Stomach smooth muscle (tissue), 2 donors: ENCODE data around the gene MRAS.
"Not testable (repeated sequence)": the region's sequence is repeated elsewhere in the genome, so short reads cannot be mapped to it uniquely, and the experiment has no call there.

Experiments
- H3K27ac ChIP-seq: one replicate; pipeline ENCODE4 v1.7.0; 2013; ENCODE audit warnings: mild to moderate bottlenecking, low read length, inconsistent platforms
- H3K27me3 ChIP-seq, 2 donors: one replicate each; pipeline ENCODE4 v1.7.0; 2013; ENCODE audit warnings: low read length in 2 of 2; ENCODE audit not compliant: insufficient read depth in 2 of 2, control insufficient read depth in 1 of 2
- H3K36me3 ChIP-seq, 2 donors: one replicate each; pipeline ENCODE4 v1.7.0; 2013; ENCODE audit warnings: low read length in 2 of 2; ENCODE audit not compliant: control insufficient read depth in 2 of 2, insufficient read depth in 2 of 2
- H3K4me1 ChIP-seq: one replicate; pipeline ENCODE4 v1.7.0; 2013; ENCODE audit warnings: low read length; ENCODE audit not compliant: control insufficient read depth, insufficient read depth
- H3K4me3 ChIP-seq, 2 donors: one replicate each; pipeline ENCODE4 v1.7.0; 2013; ENCODE audit warnings: low read length in 2 of 2
- H3K9ac ChIP-seq, 2 donors: one replicate each; pipeline ENCODE4 v1.7.0; 2013; ENCODE audit warnings: low read length in 2 of 2, mild to moderate bottlenecking in 1 of 2
- H3K9me3 ChIP-seq, 2 donors: one replicate each; pipeline ENCODE4 v1.7.0; 2013; ENCODE audit warnings: low read length in 2 of 2; ENCODE audit not compliant: control insufficient read depth in 2 of 2
- donor health status: healthy.
- donor health status: Pancreatic carcinoma.

The MRAS gene

DNA sequence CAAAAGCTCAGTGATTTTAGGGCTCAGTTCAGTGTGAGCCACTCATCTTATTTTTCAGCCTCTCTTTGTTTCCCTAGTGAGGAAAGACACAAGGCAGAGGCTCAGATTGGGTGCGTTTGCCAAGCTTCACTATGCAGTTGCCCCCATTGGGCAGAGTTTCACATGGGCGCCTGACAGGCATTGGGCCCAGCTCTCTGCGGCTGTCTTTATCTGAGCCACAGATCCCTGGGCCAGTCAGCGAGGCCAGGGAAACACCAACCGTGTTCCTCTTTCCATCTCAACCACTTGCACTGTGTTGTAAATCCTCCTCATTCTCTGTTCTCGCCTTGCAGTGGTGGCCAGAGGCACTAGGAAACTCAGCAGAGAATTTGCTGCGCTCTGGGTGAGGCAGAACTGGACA, 96.9 kb downstream of the MRAS start:
- Histone ChIP-seq H3K27me3 (no peaks in the 10 kb centered on the region), H3K27ac (no peak overlapping the region), H3K36me3 (no peaks in the 10 kb centered on the region), H3K9ac (no peak overlapping the region), H3K9me3 (no peaks in the 10 kb centered on the region), H3K4me3 (no peak overlapping the region), H3K4me1 (peaks cover 29% of the 10 kb centered on the region)

DNA sequence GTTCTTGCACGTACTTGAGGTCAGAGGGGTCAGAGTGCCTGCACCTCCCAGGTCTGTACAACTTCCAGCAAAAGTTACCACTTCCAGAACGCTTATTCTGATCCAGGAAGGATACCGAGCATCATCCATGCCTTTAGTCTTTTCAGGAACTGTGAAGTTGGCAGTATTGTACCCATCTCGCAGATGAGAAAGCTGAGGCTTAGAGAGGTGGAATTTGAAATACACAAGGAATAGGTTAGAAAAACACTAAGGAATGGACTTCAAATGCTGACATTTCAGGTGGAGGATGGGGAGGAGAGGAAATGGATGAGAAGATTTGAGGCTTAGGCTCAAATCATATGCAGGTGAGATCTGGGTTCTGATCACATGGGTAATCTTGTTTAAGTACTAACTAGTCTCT, 97.3 kb downstream of the MRAS start:
- Histone ChIP-seq H3K4me3 (no peak overlapping the region), H3K9ac (no peak overlapping the region), H3K27me3 (no peaks in the 10 kb centered on the region), H3K4me1 (peaks cover 25% of the 10 kb centered on the region), H3K27ac (no peak overlapping the region), H3K36me3 (no peaks in the 10 kb centered on the region), H3K9me3 (no peaks in the 10 kb centered on the region)

DNA sequence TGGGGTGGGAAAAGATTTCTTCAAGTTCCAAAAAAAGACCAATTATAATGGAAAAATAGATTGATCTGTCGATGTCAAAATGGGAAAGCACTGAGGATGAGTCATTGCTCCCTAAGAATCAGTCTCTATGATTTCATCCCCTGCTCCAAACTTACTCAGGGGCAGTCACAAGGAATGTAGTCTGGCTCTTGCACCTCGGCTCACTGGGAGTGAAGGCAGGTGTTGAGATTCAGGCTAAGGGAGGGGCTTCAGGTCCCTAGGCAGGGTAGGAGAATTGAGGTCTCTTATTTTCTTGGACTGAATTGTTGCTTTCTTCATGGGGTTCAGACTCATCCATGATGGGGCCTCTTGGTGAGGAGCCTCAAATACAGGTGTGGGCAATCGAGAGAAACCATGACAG, 100.3 kb downstream of the MRAS start:
- H3K9me3 ChIP-seq = no peaks in the 10 kb centered on the region
- peaks cover 7% of the 10 kb centered on the region for H3K4me1 ChIP-seq
- no peak overlapping the region for H3K27ac ChIP-seq
- H3K36me3 ChIP-seq = no peaks in the 10 kb centered on the region
- no peaks in the 10 kb centered on the region for H3K27me3 ChIP-seq
- H3K4me3 ChIP-seq = no peak overlapping the region
- no peak overlapping the region for H3K9ac ChIP-seq

DNA sequence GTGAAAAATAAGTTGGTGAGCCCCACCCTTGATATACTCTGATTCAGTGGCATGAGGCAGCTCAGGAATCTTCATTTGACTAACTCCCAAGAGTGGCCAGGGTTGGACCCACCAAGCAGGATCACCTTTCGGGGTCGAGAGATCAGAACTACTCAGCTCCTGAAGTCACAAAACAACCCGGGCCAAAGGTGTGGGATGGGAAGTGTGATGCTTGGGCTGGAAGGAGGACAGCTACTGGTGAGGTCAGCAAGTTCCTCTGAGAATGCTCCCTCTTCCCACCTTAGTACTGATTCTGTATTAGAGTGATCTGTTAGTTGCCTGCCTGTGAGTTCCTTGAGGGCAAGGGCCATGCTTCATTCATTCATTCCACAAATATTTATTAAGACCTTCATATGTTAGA, 101.1 kb downstream of the MRAS start:
- no peak overlapping the region for H3K27ac ChIP-seq
- H3K4me3 ChIP-seq = no peak overlapping the region
- no peaks in the 10 kb centered on the region for H3K9me3 ChIP-seq
- H3K9ac ChIP-seq = no peak overlapping the region
- H3K27me3 ChIP-seq = no peaks in the 10 kb centered on the region
- H3K36me3 ChIP-seq = no peaks in the 10 kb centered on the region
- H3K4me1 ChIP-seq = peaks cover under 1% of the 10 kb centered on the region

DNA sequence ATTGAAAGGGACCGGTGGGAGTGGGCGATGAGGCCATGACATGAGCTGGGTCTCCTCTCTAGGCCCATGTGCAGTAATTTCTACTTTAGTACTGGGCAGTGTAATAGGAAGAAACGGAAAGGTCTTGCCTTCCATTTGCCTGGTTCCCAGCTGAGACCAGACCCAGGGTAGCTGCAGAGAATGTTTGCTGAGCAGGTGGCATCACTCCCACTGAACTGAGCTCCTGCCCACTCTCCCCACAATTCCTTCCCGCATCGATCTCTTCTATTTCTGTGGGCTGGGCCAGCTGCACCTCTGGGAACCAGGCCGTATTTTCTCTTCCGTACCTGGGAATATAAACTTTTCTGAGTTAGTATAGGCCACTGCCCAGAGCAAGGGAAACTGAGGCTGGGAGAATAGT, 101.8 kb downstream of the MRAS start:
- Histone ChIP-seq H3K9me3 (no peaks in the 10 kb centered on the region), H3K27me3 (no peaks in the 10 kb centered on the region), H3K9ac (no peak overlapping the region), H3K4me1 (no peaks in the 10 kb centered on the region), H3K4me3 (no peak overlapping the region), H3K27ac (no peak overlapping the region), H3K36me3 (no peaks in the 10 kb centered on the region)

DNA sequence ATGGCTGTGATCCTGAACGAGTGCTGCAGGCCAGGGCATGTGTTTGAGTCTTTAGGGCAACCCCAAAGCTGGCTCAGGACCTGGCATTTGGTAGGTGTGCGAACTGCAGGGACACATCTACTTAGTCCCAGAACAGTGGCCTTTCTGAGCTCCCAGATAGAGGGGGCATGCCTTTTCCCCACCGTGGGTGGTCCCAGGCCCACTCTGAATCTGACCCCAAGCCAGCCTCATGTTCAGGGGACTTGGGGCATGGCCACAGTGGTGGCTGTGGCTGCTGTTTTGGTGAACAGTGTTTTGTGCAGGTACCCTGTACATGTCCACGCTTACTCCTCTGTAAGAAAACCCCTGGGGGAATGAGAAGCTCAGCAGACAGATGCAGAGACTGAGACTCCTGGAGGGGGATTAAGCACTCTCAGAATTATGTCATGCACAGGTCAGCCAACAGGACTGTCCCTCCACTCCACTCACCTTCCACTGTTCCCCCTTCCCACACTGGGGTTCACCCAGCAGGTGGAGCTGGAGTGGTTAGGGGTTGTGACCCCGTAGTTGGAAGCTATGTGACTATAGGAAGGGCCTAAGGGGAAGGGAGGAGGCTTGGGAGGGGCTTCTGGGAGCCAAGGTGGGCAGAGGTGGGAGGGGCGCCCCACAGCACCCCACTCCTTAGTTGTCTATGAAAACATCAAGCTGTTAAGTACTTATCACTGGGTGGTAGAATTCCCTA, 102.5 kb downstream of the MRAS start:
- Histone ChIP-seq H3K4me1 (peaks cover 3% of the 10 kb centered on the region), H3K4me3 (no peak overlapping the region), H3K9me3 (no peaks in the 10 kb centered on the region), H3K27me3 (no peaks in the 10 kb centered on the region), H3K27ac (no peak overlapping the region), H3K9ac (no peak overlapping the region), H3K36me3 (no peaks in the 10 kb centered on the region)

DNA sequence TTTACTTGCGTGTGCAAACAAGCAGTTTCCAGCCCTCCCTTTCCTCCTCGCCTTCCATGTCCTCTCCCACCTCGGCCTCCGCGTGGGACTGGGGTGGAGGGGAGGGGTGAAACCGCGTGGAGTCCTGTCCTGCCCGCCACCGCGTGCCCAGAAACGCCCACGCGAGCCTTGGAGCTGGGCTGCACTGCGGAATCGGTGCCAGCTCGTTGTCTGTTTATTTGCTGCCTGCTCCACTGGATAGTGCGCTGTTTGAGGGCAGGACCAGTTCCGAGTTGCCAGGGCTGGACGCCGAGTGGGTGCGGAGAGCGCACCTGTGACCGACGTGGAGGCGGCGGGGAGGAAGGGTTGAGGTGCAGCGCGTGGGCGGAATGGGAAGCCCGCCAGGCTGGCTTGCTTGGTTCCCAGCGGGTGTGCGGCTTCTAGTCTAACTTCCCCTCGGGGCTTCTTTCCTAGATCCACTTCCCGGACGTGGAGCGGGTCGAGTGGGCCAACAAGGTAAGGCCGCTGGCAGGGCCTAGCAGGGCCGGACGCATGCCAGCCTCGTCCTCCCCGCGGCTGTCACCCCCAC, 103.3 kb downstream of the MRAS start:
- Histone ChIP-seq H3K9me3 (no peaks in the 10 kb centered on the region), H3K4me1 (peaks cover 11% of the 10 kb centered on the region), H3K4me3 (no peak overlapping the region), H3K27me3 (no peaks in the 10 kb centered on the region), H3K27ac (no peak overlapping the region), H3K36me3 (no peaks in the 10 kb centered on the region), H3K9ac (no peak overlapping the region)

DNA sequence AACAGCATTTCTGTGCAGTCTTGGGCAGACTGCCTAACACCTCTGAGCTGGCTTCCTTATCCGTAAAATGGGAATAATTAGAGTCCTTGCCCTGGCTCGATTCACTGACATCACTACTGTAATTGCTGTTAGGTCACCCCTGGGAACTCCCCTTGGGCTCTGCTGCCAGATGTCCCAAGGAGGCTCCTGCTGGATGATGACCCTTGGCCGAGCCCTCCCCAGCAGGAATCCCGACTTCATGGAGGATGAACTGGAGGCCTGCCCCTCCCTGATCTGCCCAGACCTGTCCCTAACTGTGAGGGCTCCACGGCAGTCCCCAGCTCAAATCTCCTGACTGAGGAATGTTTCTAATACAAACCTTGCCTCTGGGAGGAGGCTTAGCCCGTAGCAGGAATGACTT, 104.1 kb downstream of the MRAS start:
- no peaks in the 10 kb centered on the region for H3K27me3 ChIP-seq
- no peak overlapping the region for H3K9ac ChIP-seq
- no peaks in the 10 kb centered on the region for H3K36me3 ChIP-seq
- H3K27ac ChIP-seq = no peak overlapping the region
- H3K4me1 ChIP-seq = peaks cover 13% of the 10 kb centered on the region
- H3K4me3 ChIP-seq = no peak overlapping the region
- H3K9me3 ChIP-seq = no peaks in the 10 kb centered on the region

DNA sequence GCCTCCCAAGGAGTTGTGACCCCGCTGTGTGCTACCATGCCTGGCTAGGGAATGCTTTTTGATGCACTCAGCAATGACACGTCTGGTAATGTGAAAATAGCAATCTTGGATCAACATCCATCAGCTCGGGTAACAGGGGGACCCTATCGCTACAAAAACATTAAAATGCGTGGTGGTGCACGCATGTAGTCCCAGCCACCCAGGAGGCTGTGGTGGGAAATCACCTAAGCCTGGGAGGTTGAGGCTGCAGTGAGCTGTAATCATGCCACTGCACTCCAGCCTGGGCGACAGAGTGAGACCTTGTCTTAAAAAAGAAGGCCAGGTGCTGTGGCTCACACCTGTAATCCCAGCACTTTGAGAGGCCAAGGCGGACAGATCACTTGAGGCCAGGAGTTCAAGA, 105.6 kb downstream of the MRAS start:
- not testable (repeated sequence) for H3K27ac ChIP-seq

More for the DNA sequence above, 105.6 kb downstream of the MRAS start:
- not testable (repeated sequence) for H3K27me3 ChIP-seq, H3K36me3 ChIP-seq, H3K4me3 ChIP-seq, H3K9me3 ChIP-seq, H3K9ac ChIP-seq
- peaks cover 13% of the 10 kb centered on the region for H3K4me1 ChIP-seq
